Mesodermal cell (in vitro differentiated cells): ENCODE measurements around the gene FIBIN.

Experiments
- H3K27ac ChIP-seq: 2 replicates; pipeline ENCODE4 v1.7.0; 2013; ENCODE audit warnings: mild to moderate bottlenecking, low read depth, low read length, moderate library complexity; ENCODE audit not compliant: severe bottlenecking
- H3K36me3 ChIP-seq: 2 replicates; pipeline ENCODE4 v1.7.1; 2013; ENCODE audit warnings: mild to moderate bottlenecking, low read length, moderate library complexity; ENCODE audit not compliant: control insufficient read depth, insufficient read depth
- H3K4me1 ChIP-seq: one replicate; pipeline ENCODE4 v1.7.1; 2013; ENCODE audit warnings: mild to moderate bottlenecking, low read length; ENCODE audit not compliant: insufficient read depth, control insufficient read depth, poor library complexity, severe bottlenecking
- H3K4me3 ChIP-seq: 2 replicates; pipeline ENCODE4 v1.7.0; 2013; ENCODE audit warnings: low read length, control low read depth, mild to moderate bottlenecking; ENCODE audit not compliant: insufficient read depth, poor library complexity, severe bottlenecking; ENCODE audit errors: extremely low read depth
- H3K9me3 ChIP-seq: 2 replicates; pipeline ENCODE4 v1.7.1; 2013; ENCODE audit warnings: mild to moderate bottlenecking, low read length, moderate library complexity; ENCODE audit not compliant: control insufficient read depth
- WGBS, 2 experiments: methylation state at CpG; one replicate each; pipeline ENCODE4 v1.1.5; 2013; ENCODE audit warnings: missing lambda C conversion rate in 2 of 2; ENCODE audit not compliant: insufficient coverage in 2 of 2; 5-methylcytosine and 5-hydroxymethylcytosine counted together

Gene FIBIN

DNA sequence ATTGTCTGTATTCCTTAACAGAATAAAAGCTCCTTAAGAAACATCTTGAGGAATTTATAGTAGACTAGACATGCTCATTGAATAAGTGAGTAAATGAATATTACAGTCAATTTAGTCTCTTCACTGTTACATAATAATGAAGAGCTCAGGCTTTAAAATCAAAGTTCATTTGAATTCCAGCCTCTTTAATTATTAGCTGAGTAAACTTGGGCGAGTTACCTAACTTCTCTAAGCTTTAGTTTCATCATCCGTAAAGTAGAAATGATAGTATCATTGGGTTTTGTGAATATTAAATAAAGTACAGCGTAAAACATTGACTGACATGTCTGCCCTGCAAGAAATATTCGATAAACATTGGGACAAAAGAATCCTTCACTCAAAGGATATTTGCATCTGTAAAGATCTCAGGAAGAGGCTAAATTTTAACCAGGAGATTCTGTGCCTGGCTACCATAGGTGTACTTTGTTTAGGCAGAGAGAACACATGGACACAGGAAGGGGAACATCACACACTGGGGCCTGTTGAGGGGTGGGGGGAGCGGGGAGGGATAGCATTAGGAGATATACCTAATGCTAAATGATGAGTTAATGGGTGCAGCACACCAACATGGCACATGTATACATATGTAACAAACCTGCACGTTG lies 31.5 kb downstream of the FIBIN start:
- no peaks in the 10 kb centered on the region for H3K4me1 ChIP-seq
- no peaks in the 10 kb centered on the region for H3K9me3 ChIP-seq
- 94% methylated on average over 2 of the region's 6 CpGs; no CpG with 5 or more reads in 1 of the 2 experiments for WGBS, 2 experiments
- no peak overlapping the region for H3K4me3 ChIP-seq
- no peaks in the 10 kb centered on the region for H3K36me3 ChIP-seq
- H3K27ac ChIP-seq: no peak overlapping the region

DNA sequence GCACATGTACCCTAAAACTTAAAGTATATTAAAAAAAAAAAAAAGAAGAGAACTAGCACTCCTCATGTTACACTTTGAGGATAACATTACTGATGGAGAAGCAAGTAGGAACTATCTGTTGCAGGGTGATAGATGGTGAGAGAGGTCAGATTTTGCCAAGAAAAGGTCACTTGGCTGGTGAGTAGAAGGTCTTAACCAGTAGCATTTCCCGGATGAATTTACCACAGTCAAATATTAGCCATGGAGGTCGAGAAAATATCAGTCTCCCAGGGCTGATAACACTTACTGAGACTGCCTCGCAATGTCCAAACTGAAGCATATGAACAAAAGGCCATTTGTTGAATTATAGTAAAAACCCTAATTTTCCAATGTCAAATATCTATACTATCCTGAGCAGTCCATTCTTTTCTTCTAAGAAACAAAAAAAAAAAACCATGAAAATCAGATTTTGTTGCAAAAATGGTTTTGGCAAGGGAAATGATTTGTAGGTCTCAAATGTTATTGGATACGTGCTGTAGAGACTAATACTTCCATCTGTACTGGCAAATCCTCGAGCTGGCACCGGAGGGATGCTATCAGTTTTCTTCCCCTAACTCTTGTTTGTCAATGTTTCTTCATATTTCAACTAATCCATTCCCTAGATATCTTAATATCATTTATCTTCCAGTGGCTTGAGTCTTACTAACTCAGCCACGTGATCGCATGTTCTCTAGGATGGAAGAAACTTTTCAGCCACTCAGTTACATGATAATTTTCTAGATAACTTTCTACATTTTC lies 32.2 kb downstream of the FIBIN start:
- Histone ChIP-seq H3K4me1 (no peaks in the 10 kb centered on the region), H3K9me3 (no peaks in the 10 kb centered on the region), H3K4me3 (no peak overlapping the region), H3K36me3 (no peaks in the 10 kb centered on the region), H3K27ac (no peak overlapping the region)
- WGBS, 2 experiments: 93 to 96% methylated on average over 6 to 7 of the region's 8 CpGs

DNA sequence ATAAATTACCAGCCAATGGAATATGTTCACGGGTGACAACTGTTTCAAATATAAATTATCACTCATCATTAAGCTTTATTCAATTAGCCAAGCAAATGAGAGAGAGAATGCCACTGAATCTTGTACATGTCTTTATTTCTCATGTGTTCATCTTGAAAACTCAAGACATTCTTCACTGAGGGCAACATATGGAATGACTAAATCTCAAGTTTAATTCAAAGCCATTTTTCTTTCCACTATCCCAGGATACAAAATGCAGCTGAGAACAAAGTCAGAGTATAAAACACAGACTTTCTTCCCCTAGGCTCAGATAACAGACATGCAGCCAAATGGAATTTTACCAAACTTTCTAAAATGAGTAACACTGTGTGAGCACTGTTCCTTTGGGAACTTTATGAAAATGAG lies 34.7 kb downstream of the FIBIN start:
- H3K9me3 ChIP-seq: no peaks in the 10 kb centered on the region
- no CpG with 5 or more reads among the region's 1 CpG for WGBS, 2 experiments
- H3K36me3 ChIP-seq: no peaks in the 10 kb centered on the region
- H3K4me1 ChIP-seq: no peaks in the 10 kb centered on the region
- H3K4me3 ChIP-seq: no peak overlapping the region
- H3K27ac ChIP-seq: no peak overlapping the region

DNA sequence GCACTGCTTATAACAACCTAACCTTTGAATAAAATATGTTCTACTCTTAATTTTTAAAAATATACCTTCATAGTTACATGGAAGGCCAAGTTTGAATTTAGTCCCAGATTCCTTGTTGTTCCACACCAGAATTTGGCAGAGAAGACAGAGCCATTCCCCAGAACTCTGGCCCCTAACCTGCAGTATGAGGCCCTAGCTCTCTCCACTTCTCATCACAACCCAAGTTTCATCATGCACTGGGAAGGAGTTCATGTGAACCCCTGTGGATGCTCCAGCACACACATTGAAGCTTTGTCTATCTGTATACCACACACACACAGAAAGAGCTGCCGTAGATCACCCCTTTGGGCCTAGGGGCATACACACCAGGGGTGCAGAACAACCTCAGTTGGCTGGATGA lies 36.1 kb downstream of the FIBIN start:
- no peaks in the 10 kb centered on the region for H3K9me3 ChIP-seq
- WGBS, 2 experiments: 100% methylated on average over 1 of the region's 1 CpG; no CpG with 5 or more reads in 1 of the 2 experiments
- no peaks in the 10 kb centered on the region for H3K36me3 ChIP-seq
- no peak overlapping the region for H3K4me3 ChIP-seq
- H3K4me1 ChIP-seq: no peaks in the 10 kb centered on the region
- no peak overlapping the region for H3K27ac ChIP-seq

DNA sequence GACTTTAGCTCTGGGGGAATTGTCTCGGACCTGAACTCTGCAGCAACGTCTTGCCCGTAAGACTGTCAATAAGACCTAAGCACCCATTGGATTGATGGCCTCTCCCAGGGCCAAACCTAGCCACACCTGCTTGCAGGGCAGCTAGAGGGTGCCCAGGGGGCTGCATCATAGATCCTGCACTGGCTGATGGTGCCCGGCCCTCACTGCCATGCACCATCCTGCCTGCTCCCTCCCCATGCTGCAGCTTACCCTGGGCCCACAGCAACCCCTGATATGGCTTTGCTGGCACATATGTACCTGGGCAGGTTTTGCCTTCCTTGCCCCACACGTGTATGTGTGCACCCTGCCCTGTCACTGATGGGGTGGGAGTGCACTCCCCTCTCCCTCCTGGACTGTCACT lies 37.8 kb downstream of the FIBIN start:
- H3K27ac ChIP-seq: no peak overlapping the region
- no peaks in the 10 kb centered on the region for H3K4me1 ChIP-seq
- no peaks in the 10 kb centered on the region for H3K36me3 ChIP-seq
- no peak overlapping the region for H3K4me3 ChIP-seq
- H3K9me3 ChIP-seq: peaks cover 3% of the 10 kb centered on the region
- 83% methylated on average over 5 of the region's 5 CpGs for WGBS, 2 experiments

DNA sequence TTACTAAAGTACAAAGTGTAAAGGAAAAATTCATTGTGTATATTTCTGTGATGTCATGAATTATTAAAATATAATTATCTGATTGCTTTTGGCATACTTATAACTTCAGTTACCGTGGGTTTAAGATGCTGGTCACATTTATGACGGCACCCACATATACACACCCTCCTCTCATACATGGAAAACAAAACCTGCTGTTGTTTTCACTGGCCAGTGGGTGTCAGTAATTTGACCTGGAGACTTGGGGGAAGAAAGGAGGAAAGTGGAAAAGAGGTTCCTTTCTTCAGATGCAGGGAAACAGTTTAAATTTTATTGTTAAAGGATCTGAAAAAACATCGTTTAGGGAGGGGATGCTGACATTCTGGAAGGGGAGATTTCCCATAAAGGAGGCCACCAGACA lies 46.0 kb downstream of the FIBIN start:
- H3K36me3 ChIP-seq: no peaks in the 10 kb centered on the region
- 46 to 90% methylated on average over 1 of the region's 3 CpGs for WGBS, 2 experiments
- H3K27ac ChIP-seq: no peak overlapping the region
- peaks cover 3% of the 10 kb centered on the region for H3K9me3 ChIP-seq
- no peak overlapping the region for H3K4me3 ChIP-seq
- no peaks in the 10 kb centered on the region for H3K4me1 ChIP-seq

DNA sequence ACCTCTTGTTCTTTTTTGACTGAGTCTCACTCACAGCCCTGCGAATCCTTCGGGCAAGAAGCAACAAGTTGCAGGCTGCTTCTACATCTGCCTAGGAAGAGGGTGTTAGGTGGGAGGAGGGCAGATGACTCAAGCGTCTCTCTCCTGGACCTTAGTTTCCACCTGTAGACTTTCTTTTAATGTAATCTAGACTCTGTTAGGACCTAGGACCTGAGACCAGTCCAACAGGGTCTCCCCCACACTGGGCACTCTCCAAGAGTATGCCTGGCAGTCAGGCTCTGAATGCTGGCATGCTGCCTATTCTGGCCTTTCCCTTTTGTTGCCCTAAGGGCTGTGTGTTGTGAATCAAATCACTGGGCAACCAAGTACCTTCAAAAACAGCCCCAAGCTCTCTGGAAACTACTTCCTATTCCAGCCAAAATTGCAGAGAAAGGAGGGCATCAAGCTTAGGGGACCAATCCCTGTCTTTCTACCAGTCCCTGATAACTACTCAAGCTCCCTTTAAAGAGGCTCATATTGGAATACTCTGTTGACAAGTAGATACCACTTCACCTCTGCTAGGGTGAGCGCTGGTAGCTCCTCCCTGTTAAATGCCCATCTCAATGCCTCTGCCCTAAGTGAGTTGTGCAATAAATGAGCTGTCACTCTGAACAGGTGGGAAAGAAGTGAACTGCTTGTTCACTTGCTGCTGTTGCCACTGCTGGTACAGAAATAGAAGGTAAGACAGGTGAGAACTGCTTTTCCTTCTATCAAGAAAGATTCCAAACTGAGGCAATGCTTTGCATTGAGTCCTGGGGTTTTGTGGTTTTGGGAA lies 46.6 kb downstream of the FIBIN start, which contains the start of gene BBOX1:
Gene BBOX1 (plus strand): TSS at position 514 of the 814 bp plus-strand sequence. CDS start 14,616 bp downstream, outside the sequence.
- 100% methylated on average over 1 to 2 of the region's 4 CpGs for WGBS, 2 experiments
- peaks cover 2% of the 10 kb centered on the region for H3K9me3 ChIP-seq

DNA sequence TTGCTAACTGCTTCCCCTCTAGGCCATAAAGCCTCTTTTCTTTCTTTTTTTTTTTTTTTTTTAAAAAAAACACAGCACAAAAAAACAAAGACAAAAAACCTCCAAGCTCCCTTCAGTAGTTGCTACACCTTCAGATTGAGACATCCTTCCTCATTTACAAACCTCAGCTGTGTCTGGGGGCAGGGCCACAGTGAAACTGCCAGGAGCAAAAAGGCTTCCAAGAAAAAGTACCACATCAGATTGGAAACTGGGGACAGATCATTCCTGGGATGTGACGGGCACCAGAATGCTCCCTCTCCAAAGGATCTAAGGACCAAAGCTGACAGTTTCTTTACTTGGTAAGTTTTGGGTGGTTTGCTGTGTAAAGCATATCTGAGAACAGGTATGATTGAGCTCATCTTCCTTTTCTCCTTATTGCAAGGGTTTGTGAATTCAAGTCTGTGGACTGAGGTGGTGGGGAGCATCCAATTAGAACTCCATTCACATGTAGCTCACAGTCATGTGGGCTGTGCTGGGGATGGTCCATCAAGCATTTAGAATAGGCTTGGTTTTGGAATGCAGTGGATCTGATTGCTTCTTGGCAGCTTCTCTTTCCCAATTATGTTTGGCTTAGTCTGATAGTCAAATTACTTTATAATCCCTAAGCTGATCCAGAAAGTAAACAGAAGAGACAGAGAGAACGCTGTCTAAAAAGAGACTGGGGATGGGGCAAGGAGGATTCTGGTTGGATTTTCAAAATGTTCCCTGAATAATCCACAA lies 47.4 kb downstream of the FIBIN start:
- no peak overlapping the region for H3K4me3 ChIP-seq
- WGBS, 2 experiments: 100% methylated on average over 1 of the region's 2 CpGs
- no peaks in the 10 kb centered on the region for H3K9me3 ChIP-seq
- no peaks in the 10 kb centered on the region for H3K4me1 ChIP-seq
- H3K27ac ChIP-seq: no peak overlapping the region
- H3K36me3 ChIP-seq: no peaks in the 10 kb centered on the region

More for the DNA sequence above, 46.6 kb downstream of the FIBIN start, which contains the start of gene BBOX1:
- H3K36me3 ChIP-seq: no peaks in the 10 kb centered on the region
- H3K27ac ChIP-seq: no peak within 1 kb of the TSS
- H3K4me3 ChIP-seq: no peak within 1 kb of the TSS
- no peaks in the 10 kb centered on the region for H3K4me1 ChIP-seq
